Esophagus muscularis mucosa (tissue), 4 donors: ENCODE measurements around the gene CD274. TPM values are rescaled to one million over a fixed set of nuclear protein-coding genes. Genes with fewer than 3 reads are reported as not detected.
"Not testable (repeated sequence)": the region's sequence is repeated elsewhere in the genome, so short reads cannot be mapped to it uniquely, and the experiment has no call there.

Source experiments
- DNase-seq: peaks from one replicate; pipeline ENCODE4 v3.0.0-alpha.2; 2017; ENCODE audit errors: extremely low spot score
- H3K27ac ChIP-seq, 4 donors: fragments of 200-600 bp; sonication (generic); replicated peaks in 1 of 4; 1 replicate in 3 of 4; 2 replicates in 1 of 4; pipeline ENCODE4 v1.5.1; 2016 to 2019; ENCODE audit warnings: mild to moderate bottlenecking in 1 of 4
- H3K27me3 ChIP-seq, 4 donors: fragments of 200-600 bp; sonication (generic); one replicate each; pipeline versions ENCODE4 v1.5.1 to v1.6.0; 2016 to 2019
- H3K36me3 ChIP-seq, 4 donors: fragments of 200-600 bp; sonication (generic); one replicate each; pipeline ENCODE4 v1.5.1; 2016 to 2019
- H3K4me1 ChIP-seq, 4 donors: fragments of 200-600 bp; sonication (generic); one replicate each; pipeline ENCODE4 v1.5.1; 2016 to 2019
- H3K4me3 ChIP-seq, 4 donors: fragments of 200-600 bp; sonication (generic); 1 replicate in 2 of 4; 2 replicates in 2 of 4; pipeline ENCODE4 v1.5.1; 2016 to 2019; ENCODE audit warnings: mild to moderate bottlenecking in 4 of 4, moderate library complexity in 1 of 4
- H3K9me3 ChIP-seq, 4 donors: fragments of 200-600 bp; sonication (generic); 1 replicate in 3 of 4; 2 replicates in 1 of 4; pipeline ENCODE4 v1.5.1; 2016 to 2019
- EP300 ChIP-seq: sonication (generic); formaldehyde crosslinking; IDR thresholded peaks from one replicate; pipeline ENCODE4 v1.6.1; 2017; ENCODE audit warnings: antibody characterized with exemption
- POLR2A ChIP-seq: fragments of 450-650 bp; IDR thresholded peaks from one replicate; pipeline ENCODE4 v1.6.1; 2017; ENCODE audit warnings: antibody characterized with exemption, moderate library complexity, mild to moderate bottlenecking, low read depth
- POLR2AphosphoS5 ChIP-seq, 2 donors: sonication (generic); formaldehyde crosslinking; IDR thresholded peaks; one replicate each; pipeline ENCODE4 v1.6.1; 2017; ENCODE audit warnings: antibody characterized with exemption in 2 of 2
- WGBS: methylation state at CpG from one replicate; pipeline ENCODE4 v1.1.5; 2018; 5-methylcytosine and 5-hydroxymethylcytosine counted together
- intact Hi-C: fragments of 100-400 bp; cut with DNase I; formaldehyde crosslinking; loops from one replicate; pipeline ENCODE4 v1.15.1; 2023
- total RNA-seq, 4 donors: library from RNA; depleted of rRNA; stranded (reverse); fragments of >200 nt; gene quantifications; one replicate each; pipeline versions ENCODE4 v1.1.0 to v1.2.1, GENCODE V29; 2016
- TF ChIP-seq, protein P1 (sequence below), 3 experiments: fragments of 200-600 bp in 2 of 3; fragments of 450-650 bp in 1 of 3; sonication (generic) in 2 of 3; IDR thresholded peaks; one replicate each; pipeline ENCODE4 v1.5.1; 2017 to 2019; ENCODE audit warnings: antibody characterized with exemption in 3 of 3, mild to moderate bottlenecking in 2 of 3, moderate library complexity in 1 of 3

The CD274 gene
- total RNA-seq, 4 donors from 2014 or later, result 0.65 to 4.5 (median 2.6) TPM

DNA sequence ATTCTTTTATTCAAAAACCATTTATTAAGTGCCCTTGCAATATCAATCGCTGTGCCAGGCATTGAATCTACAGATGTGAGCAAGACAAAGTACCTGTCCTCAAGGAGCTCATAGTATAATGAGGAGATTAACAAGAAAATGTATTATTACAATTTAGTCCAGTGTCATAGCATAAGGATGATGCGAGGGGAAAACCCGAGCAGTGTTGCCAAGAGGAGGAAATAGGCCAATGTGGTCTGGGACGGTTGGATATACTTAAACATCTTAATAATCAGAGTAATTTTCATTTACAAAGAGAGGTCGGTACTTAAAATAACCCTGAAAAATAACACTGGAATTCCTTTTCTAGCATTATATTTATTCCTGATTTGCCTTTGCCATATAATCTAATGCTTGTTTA is 18.5 kb downstream of the CD274 start:
- intact Hi-C loops, result no loop called here
- no peak overlapping the region for H3K4me3 ChIP-seq
- peaks cover 0 to 46% (median 9%) of the 10 kb centered on the region in 4 donors for H3K36me3 ChIP-seq
- TF ChIP-seq EP300, result no peak
- TF ChIP-seq, protein P1, sequence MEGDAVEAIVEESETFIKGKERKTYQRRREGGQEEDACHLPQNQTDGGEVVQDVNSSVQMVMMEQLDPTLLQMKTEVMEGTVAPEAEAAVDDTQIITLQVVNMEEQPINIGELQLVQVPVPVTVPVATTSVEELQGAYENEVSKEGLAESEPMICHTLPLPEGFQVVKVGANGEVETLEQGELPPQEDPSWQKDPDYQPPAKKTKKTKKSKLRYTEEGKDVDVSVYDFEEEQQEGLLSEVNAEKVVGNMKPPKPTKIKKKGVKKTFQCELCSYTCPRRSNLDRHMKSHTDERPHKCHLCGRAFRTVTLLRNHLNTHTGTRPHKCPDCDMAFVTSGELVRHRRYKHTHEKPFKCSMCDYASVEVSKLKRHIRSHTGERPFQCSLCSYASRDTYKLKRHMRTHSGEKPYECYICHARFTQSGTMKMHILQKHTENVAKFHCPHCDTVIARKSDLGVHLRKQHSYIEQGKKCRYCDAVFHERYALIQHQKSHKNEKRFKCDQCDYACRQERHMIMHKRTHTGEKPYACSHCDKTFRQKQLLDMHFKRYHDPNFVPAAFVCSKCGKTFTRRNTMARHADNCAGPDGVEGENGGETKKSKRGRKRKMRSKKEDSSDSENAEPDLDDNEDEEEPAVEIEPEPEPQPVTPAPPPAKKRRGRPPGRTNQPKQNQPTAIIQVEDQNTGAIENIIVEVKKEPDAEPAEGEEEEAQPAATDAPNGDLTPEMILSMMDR (IDR thresholded peaks at IDR 0.05), result no peak
- TF ChIP-seq POLR2A, result no peak
- TF ChIP-seq POLR2AphosphoS5 (IDR thresholded peaks at IDR 0.05), result no peak
- DNase-seq, result no peak
- no peak overlapping the region for H3K27ac ChIP-seq
- WGBS, result 44% methylated on average over 5 of the region's 5 CpGs
- no peaks in the 10 kb centered on the region for H3K9me3 ChIP-seq
- no peaks in the 10 kb centered on the region for H3K27me3 ChIP-seq
- peaks cover 0 to 14% (median 10%) of the 10 kb centered on the region in 4 donors for H3K4me1 ChIP-seq

DNA sequence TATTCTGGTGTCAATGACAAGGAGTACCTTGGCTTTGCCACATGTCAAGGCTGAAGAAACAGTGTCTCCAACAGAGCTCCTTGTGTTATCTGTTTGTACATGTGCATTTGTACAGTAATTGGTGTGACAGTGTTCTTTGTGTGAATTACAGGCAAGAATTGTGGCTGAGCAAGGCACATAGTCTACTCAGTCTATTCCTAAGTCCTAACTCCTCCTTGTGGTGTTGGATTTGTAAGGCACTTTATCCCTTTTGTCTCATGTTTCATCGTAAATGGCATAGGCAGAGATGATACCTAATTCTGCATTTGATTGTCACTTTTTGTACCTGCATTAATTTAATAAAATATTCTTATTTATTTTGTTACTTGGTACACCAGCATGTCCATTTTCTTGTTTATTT is 19.8 kb downstream of the CD274 start:
- DNase-seq, result no peak
- TF ChIP-seq EP300, result no peak
- no peak for TF ChIP-seq POLR2A
- Histone ChIP-seq H3K27me3 (no peaks in the 10 kb centered on the region), H3K4me3 (no peak overlapping the region), H3K36me3 (peaks cover 0 to 36% (median 3%) of the 10 kb centered on the region in 4 donors), H3K4me1 (peaks cover 0 to 14% (median 10%) of the 10 kb centered on the region in 4 donors), H3K27ac (no peak overlapping the region), H3K9me3 (no peaks in the 10 kb centered on the region)
- intact Hi-C loops, result no loop called here
- 93% methylated on average over 1 of the region's 1 CpG for WGBS

DNA sequence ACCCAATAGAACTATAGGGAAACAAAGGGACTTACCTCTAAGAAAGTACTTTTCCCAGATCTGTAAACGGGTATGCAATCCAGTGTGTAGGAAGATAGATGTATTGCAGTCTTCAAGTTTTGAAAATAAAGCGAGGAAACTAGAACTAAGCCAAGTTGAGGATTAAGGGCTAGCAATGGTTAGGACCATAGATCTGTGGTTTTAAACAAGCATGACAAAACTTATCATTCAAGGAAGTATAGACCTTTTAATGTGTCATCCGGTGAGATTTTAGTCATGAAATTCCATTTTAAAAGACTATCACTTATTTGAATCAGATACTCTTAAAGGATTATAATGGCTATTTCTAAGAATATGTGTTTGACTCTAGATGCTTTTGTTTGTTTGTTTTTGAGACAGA is 20.5 kb downstream of the CD274 start:
- no peaks in the 10 kb centered on the region for H3K27me3 ChIP-seq
- peaks cover 0 to 14% (median 10%) of the 10 kb centered on the region in 4 donors for H3K4me1 ChIP-seq
- H3K4me3 ChIP-seq, result no peak overlapping the region
- intact Hi-C loops, result no loop called here
- no peaks in the 10 kb centered on the region for H3K9me3 ChIP-seq
- DNase-seq, result no peak
- no peak overlapping the region for H3K27ac ChIP-seq
- peaks cover 0 to 29% (median 3%) of the 10 kb centered on the region in 4 donors for H3K36me3 ChIP-seq
- WGBS, result 91% methylated on average over 3 of the region's 3 CpGs
- TF ChIP-seq POLR2AphosphoS5 (IDR thresholded peaks at IDR 0.05) (no peak), POLR2A (no peak), EP300 (no peak)
- TF ChIP-seq, protein P1 (IDR thresholded peaks at IDR 0.05), result no peak

DNA sequence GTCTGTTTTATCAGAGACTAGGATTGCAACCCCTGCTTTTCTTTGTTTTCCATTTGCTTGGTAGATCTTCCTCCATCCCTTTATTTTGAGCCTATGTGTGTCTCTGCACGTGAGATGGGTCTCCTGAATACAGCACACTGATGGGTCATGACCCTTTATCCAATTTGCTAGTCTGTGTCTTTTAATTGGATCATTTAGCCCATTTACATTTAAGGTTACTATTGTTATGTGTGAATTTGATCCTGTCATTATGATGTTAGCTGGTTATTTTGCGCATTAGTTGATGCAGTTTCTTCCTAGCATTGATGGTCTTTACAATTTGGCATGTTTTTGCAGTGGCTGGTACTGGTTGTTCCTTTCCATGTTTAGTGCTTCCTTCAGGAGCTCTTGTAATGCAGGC is 25.3 kb downstream of the CD274 start:
- H3K4me1 ChIP-seq, H3K9me3 ChIP-seq, H3K27ac ChIP-seq, intact Hi-C loops, H3K27me3 ChIP-seq, H3K4me3 ChIP-seq, DNase-seq, H3K36me3 ChIP-seq: not testable (repeated sequence)
- 93% methylated on average over 2 of the region's 2 CpGs for WGBS

DNA sequence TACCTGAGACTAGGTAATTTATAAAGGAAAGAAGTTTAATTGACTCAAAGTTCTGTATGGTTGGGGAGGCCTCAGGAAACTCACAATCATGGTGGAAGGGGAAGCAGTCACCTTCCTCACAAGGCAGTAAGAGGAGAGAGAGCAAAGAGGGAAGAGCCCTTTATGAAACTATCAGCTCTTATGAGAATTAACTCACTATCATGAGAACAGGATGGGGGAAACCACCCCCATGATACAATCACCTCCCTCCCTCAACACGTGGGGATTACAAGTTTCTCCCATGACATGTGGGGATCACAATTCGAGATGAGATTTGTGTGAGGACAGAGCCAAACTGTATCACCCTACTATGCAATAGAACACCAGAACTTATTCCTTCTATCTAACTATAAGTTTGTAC is 27.9 kb downstream of the CD274 start:
- H3K36me3 ChIP-seq, result no peaks in the 10 kb centered on the region
- intact Hi-C loops, result no loop called here
- no peak overlapping the region for H3K4me3 ChIP-seq
- H3K4me1 ChIP-seq, result no peaks in the 10 kb centered on the region
- no peak for DNase-seq
- no peaks in the 10 kb centered on the region for H3K27me3 ChIP-seq
- no peak overlapping the region for H3K27ac ChIP-seq
- 68% methylated on average over 2 of the region's 2 CpGs for WGBS
- TF ChIP-seq, protein P1 (IDR thresholded peaks at IDR 0.05), result no peak
- TF ChIP-seq EP300, result no peak
- no peaks in the 10 kb centered on the region for H3K9me3 ChIP-seq

DNA sequence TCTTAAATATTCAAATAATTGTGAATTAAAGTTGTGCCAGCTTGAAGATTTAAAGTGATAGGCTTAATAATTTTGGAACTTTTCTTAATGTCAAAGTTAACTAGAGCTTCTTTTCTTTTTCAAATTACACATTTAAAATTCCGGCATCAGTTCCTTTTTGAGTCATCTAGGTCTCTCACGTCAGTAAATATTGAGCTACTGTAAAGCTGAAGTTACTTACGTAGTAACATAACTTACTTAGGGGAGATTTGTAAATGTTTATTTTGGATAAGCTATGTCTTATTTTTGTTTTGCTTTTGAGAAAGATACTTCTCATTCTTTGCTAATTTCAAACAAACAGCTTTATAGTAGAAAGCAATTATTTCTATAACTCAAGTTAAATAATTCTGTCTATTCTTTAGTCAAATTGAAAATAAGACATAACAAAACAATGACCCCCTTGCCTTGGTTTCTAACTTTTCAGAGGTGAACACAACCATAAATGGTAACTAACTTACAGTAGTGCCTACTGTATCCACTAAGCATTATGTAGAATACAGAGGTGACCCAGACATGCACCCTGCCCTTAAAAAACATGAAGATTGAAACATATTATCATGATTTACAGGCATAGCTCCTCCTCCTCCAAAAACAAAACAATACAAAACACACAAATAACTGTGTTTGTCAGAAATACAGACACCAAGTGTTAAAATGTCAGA is 29.8 kb downstream of the CD274 start:
- Histone ChIP-seq H3K4me1 (no peaks in the 10 kb centered on the region), H3K9me3 (no peaks in the 10 kb centered on the region), H3K36me3 (no peaks in the 10 kb centered on the region), H3K27me3 (no peaks in the 10 kb centered on the region), H3K27ac (no peak overlapping the region), H3K4me3 (no peak overlapping the region)
- TF ChIP-seq EP300, result no peak
- TF ChIP-seq, protein P1 (IDR thresholded peaks at IDR 0.05), result no peak
- TF ChIP-seq POLR2AphosphoS5 (IDR thresholded peaks at IDR 0.05), result no peak
- TF ChIP-seq POLR2A, result no peak
- WGBS, result 81% methylated on average over 3 of the region's 3 CpGs
- intact Hi-C loops, result no loop called here
- DNase-seq, result no peak
